ENCODE measurements around the gene ZBTB42.

- TF ChIP-seq CTCF (conservative IDR thresholded peaks at IDR 0.05; ENCODE audit: low read depth, low read length) (no peak), EZH2 (IDR thresholded peaks at IDR 0.05; ENCODE audit: low read length, unreplicated experiment) (no peak)
Measured at GRCh38 chr14:104782808-104783139, 18.1 kb upstream of the ZBTB42 start.

Data from PC-3 (cell line).